ENCODE measurements around the gene SMDT1. TPM values are rescaled to one million over a fixed set of nuclear protein-coding genes. Genes with fewer than 3 reads are reported as not detected.
"Not testable (repeated sequence)": the region's sequence is repeated elsewhere in the genome, so short reads cannot be mapped to it uniquely, and the experiment has no call there.

Gene SMDT1
- total and polyA plus RNA-seq, 10 donors, result 13.6 to 171 (median 77.3) TPM

DNA sequence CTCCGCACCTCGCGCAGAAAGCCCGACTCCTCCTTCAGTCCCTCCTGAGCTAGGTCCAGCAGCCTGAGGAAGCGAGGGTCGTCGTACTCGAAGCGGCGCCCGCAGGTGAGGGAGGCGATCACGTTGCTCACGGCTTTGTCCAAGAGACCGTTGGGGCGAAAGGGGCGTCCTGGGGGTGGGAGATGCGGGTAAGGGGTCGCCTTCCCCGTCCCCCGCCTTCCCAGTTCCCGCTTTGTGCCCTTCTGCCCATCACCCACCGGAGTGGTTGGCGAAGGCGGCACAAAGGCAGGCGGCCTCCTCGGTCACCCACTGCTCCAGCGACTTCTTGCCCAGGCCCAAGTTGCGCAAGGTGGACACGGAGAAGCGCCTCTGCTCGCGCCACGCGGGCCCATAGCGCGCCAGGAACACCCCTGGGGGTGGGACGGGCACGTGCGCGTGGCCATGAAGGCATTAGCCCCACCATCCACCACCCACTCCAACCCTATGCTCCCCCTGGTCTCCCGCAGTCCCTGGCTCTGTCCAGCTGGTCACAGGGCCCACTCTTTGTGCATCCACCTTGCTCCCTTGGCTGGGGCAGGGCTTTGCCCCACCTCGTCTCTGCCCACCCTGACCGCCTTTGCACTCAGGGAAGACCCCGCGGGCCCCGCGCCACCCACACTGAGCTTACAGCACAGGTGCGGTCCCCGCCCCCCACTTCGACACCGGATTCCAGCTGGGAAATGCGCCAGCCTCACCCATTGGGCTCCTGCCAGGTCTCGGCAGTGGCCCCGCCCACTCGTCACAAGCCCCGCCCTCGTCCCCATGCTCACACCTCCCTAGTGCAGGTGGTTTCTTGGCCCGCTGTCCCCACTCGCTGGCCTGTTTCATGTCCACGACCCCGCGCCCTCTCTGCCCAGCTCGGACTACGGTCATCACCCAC, 49.5 kb downstream of the SMDT1 start:
- intact Hi-C loops (cut with DNase I; ENCODE audit: low total_unique reads); H3K27me3 ChIP-seq (replicated peaks in 1 of 7); DNase-seq; H3K36me3 ChIP-seq; H3K9me3 ChIP-seq; H3K27ac ChIP-seq; H3K4me1 ChIP-seq; H3K4me3 ChIP-seq: not testable (repeated sequence)
- WGBS, 5 donors, result 69 to 90% (median 73%) methylated on average over 55 to 65 of the region's 65 CpGs
- peak in 2 of 3 donors; percentile 22 to 33 for TF ChIP-seq POLR2AphosphoS5 (IDR thresholded peaks at IDR 0.05)

DNA sequence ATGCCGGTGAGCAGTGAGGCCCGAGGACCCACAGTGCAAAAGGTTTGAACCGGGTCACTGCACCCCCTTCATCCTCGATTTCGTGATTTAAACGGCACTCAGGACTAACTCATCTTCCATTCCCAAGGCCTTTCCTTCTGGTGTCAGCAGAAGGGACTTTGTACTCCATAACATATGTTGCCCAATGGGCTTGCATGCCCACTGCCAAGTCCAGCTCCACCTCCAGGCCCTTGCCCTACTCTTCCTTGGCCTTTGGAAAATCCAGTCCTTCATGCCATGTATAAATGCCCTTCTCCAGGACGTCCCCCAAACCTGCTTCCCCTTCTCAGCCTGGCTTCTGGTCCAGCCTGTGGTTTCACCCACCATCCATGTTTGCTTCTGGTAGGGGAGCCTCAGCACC, 50.7 kb downstream of the SMDT1 start:
- intact Hi-C loops (cut with DNase I; ENCODE audit: low total_unique reads); H3K27ac ChIP-seq; H3K9me3 ChIP-seq; DNase-seq; H3K36me3 ChIP-seq; H3K27me3 ChIP-seq (replicated peaks in 1 of 7); H3K4me3 ChIP-seq; H3K4me1 ChIP-seq: not testable (repeated sequence)
- WGBS, 5 donors, result 0 to 46% (median 10%) methylated on average over 1 of the region's 7 CpGs

DNA sequence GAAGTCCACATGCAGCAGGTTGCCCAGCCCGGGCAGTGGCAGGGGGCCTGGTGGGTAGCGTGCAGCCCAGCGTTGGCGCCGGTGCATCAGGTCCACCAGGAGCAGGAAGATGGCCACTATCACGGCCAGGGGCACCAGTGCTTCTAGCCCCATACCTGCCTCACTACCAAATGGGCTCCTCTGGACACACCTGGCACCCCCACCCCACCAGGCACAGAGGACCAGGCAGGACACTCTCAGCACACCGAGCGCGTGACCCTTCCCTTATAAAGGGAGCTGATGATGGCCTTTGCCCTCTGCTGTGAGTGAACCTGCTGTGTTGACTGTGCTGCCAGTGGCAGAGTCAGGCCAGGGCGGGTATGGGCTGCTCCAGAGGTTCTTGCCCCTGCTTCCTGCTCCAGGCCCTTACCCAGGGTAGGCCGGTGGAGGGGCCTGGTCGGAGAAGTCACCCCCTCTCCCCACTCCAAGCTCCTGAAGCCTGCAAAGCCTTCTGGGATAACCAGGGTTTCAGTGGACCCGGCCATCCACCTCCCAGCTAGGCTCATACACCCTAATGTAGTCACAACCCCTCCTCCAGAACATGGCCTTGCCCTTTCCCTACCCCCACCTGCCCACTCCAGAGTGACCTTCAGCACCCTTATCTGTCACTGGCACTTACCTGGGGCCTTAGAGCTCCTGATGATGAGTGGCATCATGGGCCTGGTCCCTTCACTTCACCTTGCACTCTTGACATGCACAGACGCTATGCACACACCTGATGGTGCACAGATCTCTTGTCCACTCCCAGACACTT, 51.3 kb downstream of the SMDT1 start, which contains the start of gene CYP2D6:
TSS of gene CYP2D6 (minus strand) at position 172 of the 793 bp plus-strand sequence. CDS start at position 153, 19 bp downstream.
- DNase-seq; intact Hi-C loops (cut with DNase I; ENCODE audit: low total_unique reads); H3K27me3 ChIP-seq (replicated peaks in 1 of 7); H3K4me1 ChIP-seq; H3K36me3 ChIP-seq; H3K4me3 ChIP-seq; H3K9me3 ChIP-seq; H3K27ac ChIP-seq: not testable (repeated sequence)
- WGBS, 5 donors, result 74 to 90% (median 84%) methylated on average over 6 to 13 of the region's 14 CpGs
- TF ChIP-seq POLR2AphosphoS5 (IDR thresholded peaks at IDR 0.05), result peak in 1 of 3 donors; percentile 25

DNA sequence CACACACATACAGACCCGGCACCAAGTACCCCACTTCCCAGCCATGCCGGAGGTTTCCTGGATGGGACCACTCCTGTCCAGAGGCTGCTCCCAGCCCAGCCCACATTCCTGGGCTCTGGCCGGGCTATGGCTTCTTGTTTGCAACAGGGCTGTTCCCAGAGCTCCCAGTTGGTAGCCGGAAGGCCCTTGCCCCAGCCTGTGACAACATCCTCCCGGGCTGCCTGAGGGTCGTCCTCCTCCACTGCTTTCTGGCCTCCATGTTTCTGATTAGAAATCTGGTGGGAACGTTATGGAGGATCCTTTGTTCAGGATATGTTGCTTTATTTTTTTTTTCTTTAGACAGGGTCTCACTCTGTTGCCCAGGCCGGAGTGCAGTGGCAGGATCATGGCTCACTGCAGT, 52.1 kb downstream of the SMDT1 start:
- no peaks in the 10 kb centered on the region for H3K4me1 ChIP-seq
- no peak overlapping the region for H3K27ac ChIP-seq
- no peaks in the 10 kb centered on the region for H3K9me3 ChIP-seq
- 74 to 83% (median 77%) methylated on average over 8 of the region's 8 CpGs for WGBS, 5 donors
- intact Hi-C loops (cut with DNase I; ENCODE audit: low total_unique reads), result no loop called here
- no peak for DNase-seq
- peaks cover 0 to 3% (median 0%) of the 10 kb centered on the region in 7 donors for H3K27me3 ChIP-seq (replicated peaks in 1 of 7)
- peaks cover 0 to 7% (median 0%) of the 10 kb centered on the region in 6 donors for H3K36me3 ChIP-seq
- no peak overlapping the region for H3K4me3 ChIP-seq
- TF ChIP-seq POLR2A (IDR thresholded peaks at IDR 0.05) (no peak), POLR2AphosphoS5 (IDR thresholded peaks at IDR 0.05) (no peak)
- TF ChIP-seq, protein P1, sequence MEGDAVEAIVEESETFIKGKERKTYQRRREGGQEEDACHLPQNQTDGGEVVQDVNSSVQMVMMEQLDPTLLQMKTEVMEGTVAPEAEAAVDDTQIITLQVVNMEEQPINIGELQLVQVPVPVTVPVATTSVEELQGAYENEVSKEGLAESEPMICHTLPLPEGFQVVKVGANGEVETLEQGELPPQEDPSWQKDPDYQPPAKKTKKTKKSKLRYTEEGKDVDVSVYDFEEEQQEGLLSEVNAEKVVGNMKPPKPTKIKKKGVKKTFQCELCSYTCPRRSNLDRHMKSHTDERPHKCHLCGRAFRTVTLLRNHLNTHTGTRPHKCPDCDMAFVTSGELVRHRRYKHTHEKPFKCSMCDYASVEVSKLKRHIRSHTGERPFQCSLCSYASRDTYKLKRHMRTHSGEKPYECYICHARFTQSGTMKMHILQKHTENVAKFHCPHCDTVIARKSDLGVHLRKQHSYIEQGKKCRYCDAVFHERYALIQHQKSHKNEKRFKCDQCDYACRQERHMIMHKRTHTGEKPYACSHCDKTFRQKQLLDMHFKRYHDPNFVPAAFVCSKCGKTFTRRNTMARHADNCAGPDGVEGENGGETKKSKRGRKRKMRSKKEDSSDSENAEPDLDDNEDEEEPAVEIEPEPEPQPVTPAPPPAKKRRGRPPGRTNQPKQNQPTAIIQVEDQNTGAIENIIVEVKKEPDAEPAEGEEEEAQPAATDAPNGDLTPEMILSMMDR (IDR thresholded peaks at IDR 0.05 in 8 of 11, conservative IDR thresholded peaks at IDR 0.05 in 3 of 11), result no peak

DNA sequence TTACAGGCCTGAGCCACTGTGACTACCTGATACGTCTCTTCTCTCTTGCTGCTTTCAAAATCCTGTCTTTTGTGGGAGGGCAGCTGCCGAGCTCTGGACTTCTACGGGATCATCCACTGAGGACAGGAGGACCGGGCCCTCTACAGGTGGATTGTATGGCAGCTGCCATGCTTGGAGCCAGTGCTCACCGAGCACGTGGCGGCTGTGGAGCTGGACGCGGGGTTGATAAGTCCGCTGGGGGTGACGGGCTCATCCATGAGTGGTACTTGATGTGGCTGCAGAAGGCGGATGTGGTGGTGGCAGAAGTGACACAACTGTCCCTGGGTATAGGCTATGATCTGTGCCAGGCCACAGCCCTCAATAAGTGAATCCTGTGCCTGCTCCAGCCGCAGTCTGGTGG, 53.0 kb downstream of the SMDT1 start:
- Histone ChIP-seq H3K36me3 (peaks cover 0 to 1% (median 0%) of the 10 kb centered on the region in 6 donors), H3K27ac (no peak overlapping the region), H3K27me3 (replicated peaks in 1 of 7) (peaks cover 0 to 3% (median 0%) of the 10 kb centered on the region in 7 donors), H3K9me3 (no peaks in the 10 kb centered on the region), H3K4me3 (no peak overlapping the region), H3K4me1 (no peaks in the 10 kb centered on the region)
- intact Hi-C loops (cut with DNase I; ENCODE audit: low total_unique reads), result no loop called here
- TF ChIP-seq POLR2AphosphoS5 (IDR thresholded peaks at IDR 0.05), result peak in 1 of 3 donors; percentile 41
- no peak for TF ChIP-seq POLR2A (IDR thresholded peaks at IDR 0.05)
- TF ChIP-seq, protein P1 (IDR thresholded peaks at IDR 0.05 in 8 of 11, conservative IDR thresholded peaks at IDR 0.05 in 3 of 11), result no peak
- 72 to 86% (median 82%) methylated on average over 10 to 13 of the region's 13 CpGs for WGBS, 5 donors
- DNase-seq, result no peak

Small RNA genes within 50 kb of the gene (small RNA-seq; reads per million reads assigned to genes)
- 0 reads per million in 4 donors for gene SNORD13P1

Other genes with a start within 250 kb of the SMDT1 start
- 100 to 1,000 TPM in 1 of 7 donors, 10 to 100 TPM in 6; 47.6 to 104 (median 64.0) TPM for gene SREBF2, start 246.6 kb upstream of the SMDT1 start, total RNA-seq
- gene SREBF2, start 246.6 kb upstream of the SMDT1 start, polyA plus RNA-seq, result 10 to 100 TPM; 19.4 to 49.4 (median 29.7) TPM
- gene SHISA8, start 164.6 kb upstream of the SMDT1 start, total RNA-seq, result 1 to 10 TPM in 6 of 7 donors, under 1 TPM in 1; 0.51 to 5.9 (median 3.6) TPM
- gene SHISA8, start 164.6 kb upstream of the SMDT1 start, polyA plus RNA-seq, result 1 to 10 TPM; 1.2 to 2.0 (median 1.4) TPM
- gene TNFRSF13C, start 152.9 kb upstream of the SMDT1 start, total RNA-seq, result 100 to 1,000 TPM in 1 of 7 donors, 10 to 100 TPM in 6; 65.3 to 144 (median 84.2) TPM
- gene TNFRSF13C, start 152.9 kb upstream of the SMDT1 start, polyA plus RNA-seq, result 10 to 100 TPM; 57.8 to 95.5 (median 65.9) TPM
- gene CENPM, start 132.5 kb upstream of the SMDT1 start, total RNA-seq, result 10 to 100 TPM in 4 of 7 donors, 1 to 10 TPM in 3; 3.3 to 20.9 (median 10.1) TPM
- 10 to 100 TPM; 14.4 to 63.1 (median 24.7) TPM for gene CENPM, start 132.5 kb upstream of the SMDT1 start, polyA plus RNA-seq
- gene SEPTIN3, start 110.3 kb upstream of the SMDT1 start, total RNA-seq, result 1 to 10 TPM in 1 of 7 donors, under 1 TPM in 6; 0.17 to 1.0 (median 0.26) TPM
- under 1 TPM; 0.07 to 0.16 (median 0.09) TPM for gene SEPTIN3, start 110.3 kb upstream of the SMDT1 start, polyA plus RNA-seq
- gene WBP2NL, start 80.9 kb upstream of the SMDT1 start, total RNA-seq, result 1 to 10 TPM; 1.6 to 5.0 (median 2.5) TPM
- gene WBP2NL, start 80.9 kb upstream of the SMDT1 start, polyA plus RNA-seq, result 1 to 10 TPM; 1.2 to 1.5 (median 1.3) TPM
- 10 to 100 TPM; 20.2 to 60.2 (median 34.1) TPM for gene NAGA, start 8.9 kb upstream of the SMDT1 start, total RNA-seq
- 1 to 10 TPM; 7.0 to 7.4 (median 7.1) TPM for gene NAGA, start 8.9 kb upstream of the SMDT1 start, polyA plus RNA-seq
- 10 to 100 TPM in 3 of 7 donors, 1 to 10 TPM in 4; 6.8 to 11.5 (median 9.6) TPM for gene PHETA2, start 5.5 kb upstream of the SMDT1 start, total RNA-seq
- gene PHETA2, start 5.5 kb upstream of the SMDT1 start, polyA plus RNA-seq, result 1 to 10 TPM; 3.1 to 5.5 (median 4.3) TPM
- 10 to 100 TPM; 31.1 to 44.9 (median 36.8) TPM for gene NDUFA6, start 11.1 kb downstream of the SMDT1 start, total RNA-seq
- 10 to 100 TPM; 50.2 to 73.8 (median 64.2) TPM for gene NDUFA6, start 11.1 kb downstream of the SMDT1 start, polyA plus RNA-seq
- 1 to 10 TPM; 1.2 to 3.6 (median 2.1) TPM for gene CYP2D6, start 51.1 kb downstream of the SMDT1 start, total RNA-seq
- 1 to 10 TPM; 2.4 to 3.5 (median 3.0) TPM for gene CYP2D6, start 51.1 kb downstream of the SMDT1 start, polyA plus RNA-seq
- gene TCF20, start 191.0 kb downstream of the SMDT1 start, total RNA-seq, result 10 to 100 TPM; 38.5 to 54.1 (median 45.6) TPM
- gene TCF20, start 191.0 kb downstream of the SMDT1 start, polyA plus RNA-seq, result 10 to 100 TPM in 1 of 3 donors, 1 to 10 TPM in 2; 4.4 to 10.5 (median 4.9) TPM